LNCAP (cell line): ENCODE measurements around the gene EXOC6B.

Source experiments
- CTCF ChIP-seq: fragments of 450-650 bp; IDR thresholded peaks from 2 replicates; pipeline ENCODE4 v1.5.1; 2017; ENCODE audit warnings: mild to moderate bottlenecking

EXOC6B gene

DNA sequence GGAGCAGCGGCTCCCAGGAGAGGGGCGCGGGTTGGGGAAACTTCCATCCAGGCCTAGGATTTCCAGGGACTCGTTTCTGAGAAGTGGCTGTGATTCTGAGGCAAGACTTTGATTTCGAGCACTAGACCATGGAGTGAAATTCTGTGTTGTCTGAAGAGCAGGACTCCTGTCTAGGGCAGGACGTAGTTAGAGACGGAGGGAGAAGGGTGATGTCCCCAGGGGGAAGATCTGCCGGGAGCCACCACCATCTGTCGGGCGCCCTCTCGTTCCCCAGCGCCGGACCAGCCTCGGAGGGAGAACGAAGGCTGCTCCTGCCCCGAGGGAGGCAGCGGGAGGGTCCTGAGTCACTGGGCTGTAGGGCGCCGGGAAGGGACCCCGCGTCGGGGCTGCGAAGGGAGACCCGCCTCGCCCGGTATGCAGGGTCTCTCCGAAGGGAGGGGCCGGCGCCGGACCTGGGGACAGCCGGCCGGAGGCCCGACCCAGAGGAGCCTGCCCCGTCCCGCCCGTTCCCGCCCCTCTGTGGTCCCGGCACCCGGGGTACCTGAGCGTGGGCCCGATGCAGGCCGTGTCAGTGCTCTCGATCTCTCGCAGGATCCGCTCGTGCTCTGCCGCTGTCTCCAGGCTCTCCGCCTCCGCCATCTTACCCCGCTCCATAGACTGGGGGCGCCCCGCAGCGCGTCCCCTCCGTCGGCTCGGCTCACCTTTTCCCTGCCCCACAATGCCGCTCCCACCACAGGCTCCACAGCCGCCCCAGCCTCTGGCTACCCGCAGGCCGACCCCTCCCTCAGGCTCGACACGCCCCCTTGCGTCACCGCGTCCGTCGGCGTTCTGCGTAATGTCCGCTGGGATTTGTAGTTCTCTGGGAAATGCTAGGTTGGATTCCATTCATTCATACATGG, at the start of gene EXOC6B:
Gene EXOC6B (minus strand): TSS at position 777 of the 899 bp plus-strand sequence.
- TF ChIP-seq CTCF, result no peak

DNA sequence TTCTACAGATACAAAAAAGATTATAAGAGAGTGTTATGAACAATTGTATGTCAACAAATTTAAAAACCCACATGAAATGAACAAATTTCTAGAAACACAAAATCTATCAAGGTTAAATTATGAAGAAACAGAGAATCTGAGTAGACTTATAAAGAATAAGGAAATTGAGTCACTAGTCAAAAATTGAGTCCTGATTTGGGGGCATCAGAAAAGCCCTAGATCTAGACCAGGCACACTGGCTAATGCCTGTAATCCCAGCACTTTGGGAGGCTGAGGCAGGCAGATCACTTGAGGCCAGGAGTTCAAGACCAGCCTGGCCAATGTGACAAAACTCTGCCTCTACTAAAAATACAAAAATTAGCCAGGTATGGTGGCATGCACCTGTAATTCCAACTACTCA, 46.0 kb upstream of the EXOC6B start:
- TF ChIP-seq CTCF, result no peak

- no peak for TF ChIP-seq CTCF
Observed at GRCh38 chr2:72871060-72871459, 45.2 kb upstream of the EXOC6B start.

- no peak for TF ChIP-seq CTCF
Observed at GRCh38 chr2:72864500-72864899, 38.7 kb upstream of the EXOC6B start.

- no peak for TF ChIP-seq CTCF
Observed at GRCh38 chr2:72863046-72863445, 37.2 kb upstream of the EXOC6B start.

- peak; percentile 76 for TF ChIP-seq CTCF
Observed at GRCh38 chr2:72862239-72862988, 36.6 kb upstream of the EXOC6B start.

DNA sequence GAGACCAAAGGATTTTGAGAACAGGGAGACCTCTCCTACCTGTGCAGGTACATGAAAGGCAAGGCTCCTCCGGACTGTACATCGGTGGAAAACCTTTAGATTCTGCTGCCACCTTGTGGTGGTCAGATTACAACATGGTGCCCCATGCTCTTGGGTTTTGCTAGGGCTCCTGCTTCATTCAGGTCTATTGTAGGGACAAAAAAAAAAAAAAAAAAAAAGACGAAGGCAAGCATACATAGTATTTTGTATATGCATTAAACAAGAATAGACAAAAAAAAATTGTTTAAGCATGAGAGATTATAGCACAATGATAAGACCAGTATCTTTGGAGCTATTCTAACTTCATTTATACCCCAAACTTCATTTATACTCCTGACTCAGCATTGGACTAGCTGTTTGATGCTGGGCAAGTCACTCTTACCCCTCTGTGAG, 34.0 kb upstream of the EXOC6B start:
- peak; percentile 44 for TF ChIP-seq CTCF
